CD14-positive monocyte (primary cell): ENCODE measurements around the gene EEPD1. TPM values are rescaled to one million over a fixed set of nuclear protein-coding genes. Genes with fewer than 3 reads are reported as not detected.

Source experiments
- DNase-seq, 3 donors: peaks; one replicate each; pipeline ENCODE4 v3.0.0-alpha.2; 2011 to 2022
- H2AFZ ChIP-seq: 2 replicates; pipeline ENCODE4 v1.6.0; 2012; ENCODE audit warnings: mild to moderate bottlenecking, low read depth, low read length, inconsistent platforms; ENCODE audit not compliant: insufficient read depth, poor library complexity, severe bottlenecking
- H3K27ac ChIP-seq, 2 donors: 1 replicate in 1 of 2; 2 replicates in 1 of 2; pipeline ENCODE4 v1.5.1; 2012 to 2013; ENCODE audit warnings: low read length in 2 of 2, control low read depth in 1 of 2, inconsistent platforms in 1 of 2, low read depth in 1 of 2, mild to moderate bottlenecking in 1 of 2
- H3K27me3 ChIP-seq, 2 donors: one replicate each; pipeline versions ENCODE4 v1.6.0 to v1.6.1; 2011 to 2013; ENCODE audit warnings: low read length in 2 of 2; ENCODE audit not compliant: control insufficient read depth in 2 of 2, insufficient read depth in 2 of 2
- H3K36me3 ChIP-seq, 2 donors: replicated peaks in 1 of 2; 1 replicate in 1 of 2; 2 replicates in 1 of 2; pipeline versions ENCODE4 v1.5.1 to v1.6.1; 2012 to 2013; ENCODE audit warnings: low read length in 2 of 2, control low read depth in 1 of 2, inconsistent platforms in 1 of 2, mild to moderate bottlenecking in 1 of 2; ENCODE audit not compliant: insufficient read depth in 2 of 2, control insufficient read depth in 1 of 2
- H3K4me1 ChIP-seq, 2 donors: 1 replicate in 1 of 2; 2 replicates in 1 of 2; pipeline versions ENCODE4 v1.5.1 to v1.6.1; 2012 to 2013; ENCODE audit warnings: low read length in 2 of 2, control low read depth in 1 of 2, inconsistent platforms in 1 of 2, mild to moderate bottlenecking in 1 of 2, moderate library complexity in 1 of 2; ENCODE audit not compliant: insufficient read depth in 2 of 2, control insufficient read depth in 1 of 2
- H3K4me2 ChIP-seq: replicated peaks from 2 replicates; pipeline ENCODE3; 2012; ENCODE audit warnings: low read length, moderate library complexity, mild to moderate bottlenecking; ENCODE audit not compliant: poor library complexity, severe bottlenecking; ENCODE audit errors: extremely low read depth
- H3K4me3 ChIP-seq, 3 experiments: fragments of 200-600 bp in 1 of 3; sonication (generic) in 1 of 3; replicated peaks in 1 of 3; 1 replicate in 2 of 3; 2 replicates in 1 of 3; pipeline ENCODE4 v1.5.1; 2011 to 2013; ENCODE audit warnings: low read length in 3 of 3, mild to moderate bottlenecking in 3 of 3, control low read depth in 2 of 3, low read depth in 2 of 3, inconsistent platforms in 1 of 3, moderate library complexity in 1 of 3
- H3K79me2 ChIP-seq: 2 replicates; pipeline ENCODE4 v1.6.0; 2012; ENCODE audit warnings: mild to moderate bottlenecking, control low read depth, inconsistent platforms, low read length, moderate library complexity; ENCODE audit not compliant: insufficient read depth
- H3K9ac ChIP-seq: 2 replicates; pipeline ENCODE4 v1.6.0; 2017; ENCODE audit warnings: low read length, mild to moderate bottlenecking; ENCODE audit not compliant: insufficient read depth, poor library complexity, severe bottlenecking
- H3K9me3 ChIP-seq, 2 donors: replicated peaks in 1 of 2; 1 replicate in 1 of 2; 2 replicates in 1 of 2; pipeline versions ENCODE4 v1.5.1 to v1.6.1; 2012 to 2013; ENCODE audit warnings: low read length in 2 of 2, control low read depth in 1 of 2; ENCODE audit not compliant: control insufficient read depth in 1 of 2, insufficient read depth in 1 of 2
- H4K20me1 ChIP-seq: 2 replicates; pipeline ENCODE4 v1.6.0; 2012; ENCODE audit warnings: mild to moderate bottlenecking, low read length, control low read depth, moderate library complexity; ENCODE audit not compliant: insufficient read depth
- H3K27ac Mint-ChIP-seq, 7 donors: one replicate each; pipeline ENCODE4 v1.8.0; 2020; ENCODE audit warnings: mild to moderate bottlenecking in 7 of 7, mixed read lengths in 7 of 7, moderate library complexity in 6 of 7, inconsistent platforms in 2 of 7
- H3K27me3 Mint-ChIP-seq, 3 donors: one replicate each; pipeline ENCODE4 v1.8.0; 2021 to 2022; ENCODE audit warnings: low read depth in 3 of 3, mild to moderate bottlenecking in 3 of 3, mixed read lengths in 3 of 3, moderate library complexity in 3 of 3, inconsistent platforms in 1 of 3
- H3K36me3 Mint-ChIP-seq, 2 donors: one replicate each; pipeline ENCODE4 v1.8.0; 2020; ENCODE audit warnings: mixed read lengths in 2 of 2, inconsistent platforms in 1 of 2, mild to moderate bottlenecking in 1 of 2
- H3K4me1 Mint-ChIP-seq: one replicate; pipeline ENCODE4 v1.8.0; 2020; ENCODE audit warnings: mild to moderate bottlenecking, mixed read lengths
- H3K4me3 Mint-ChIP-seq, 2 donors: one replicate each; pipeline ENCODE4 v1.8.0; 2020; ENCODE audit warnings: mild to moderate bottlenecking in 2 of 2, mixed read lengths in 2 of 2, moderate library complexity in 1 of 2
- H3K9me3 Mint-ChIP-seq, 7 donors: one replicate each; pipeline ENCODE4 v1.8.0; 2020 to 2022; ENCODE audit warnings: mixed read lengths in 7 of 7, mild to moderate bottlenecking in 6 of 7, moderate library complexity in 6 of 7, inconsistent platforms in 2 of 7
- CTCF ChIP-seq: fragments of 200-600 bp; IDR thresholded peaks from one replicate; pipeline ENCODE4 v1.8.0; 2022; ENCODE audit warnings: antibody characterized with exemption, mild to moderate bottlenecking
- WGBS: methylation state at CpG from one replicate; pipeline ENCODE4 v1.1.5; 2013; ENCODE audit warnings: missing lambda C conversion rate; ENCODE audit not compliant: insufficient coverage; 5-methylcytosine and 5-hydroxymethylcytosine counted together
- intact Hi-C, 2 donors: fragments of 100-400 bp; cut with micrococcal nuclease; formaldehyde crosslinking; loops; one replicate each; pipeline versions ENCODE4 v1.15.0 to v1.15.1; 2023
- polyA plus RNA-seq, 3 donors: library from polyadenylated mRNA; depleted of rRNA in 1 of 3; unstranded in 2 of 3; stranded (reverse) in 1 of 3; fragments of 300-500 nt in 2 of 3; fragments of >200 nt in 1 of 3; fragmentation: Illumina TruSeq in 2 of 3; gene quantifications; 1 replicate in 2 of 3; 2 replicates in 1 of 3; pipeline ENCODE4 v1.2.3, GENCODE V29; 2012 to 2021

EEPD1 gene
- polyA plus RNA-seq, 3 donors = 8.6 to 14.4 (median 12.6) TPM

DNA sequence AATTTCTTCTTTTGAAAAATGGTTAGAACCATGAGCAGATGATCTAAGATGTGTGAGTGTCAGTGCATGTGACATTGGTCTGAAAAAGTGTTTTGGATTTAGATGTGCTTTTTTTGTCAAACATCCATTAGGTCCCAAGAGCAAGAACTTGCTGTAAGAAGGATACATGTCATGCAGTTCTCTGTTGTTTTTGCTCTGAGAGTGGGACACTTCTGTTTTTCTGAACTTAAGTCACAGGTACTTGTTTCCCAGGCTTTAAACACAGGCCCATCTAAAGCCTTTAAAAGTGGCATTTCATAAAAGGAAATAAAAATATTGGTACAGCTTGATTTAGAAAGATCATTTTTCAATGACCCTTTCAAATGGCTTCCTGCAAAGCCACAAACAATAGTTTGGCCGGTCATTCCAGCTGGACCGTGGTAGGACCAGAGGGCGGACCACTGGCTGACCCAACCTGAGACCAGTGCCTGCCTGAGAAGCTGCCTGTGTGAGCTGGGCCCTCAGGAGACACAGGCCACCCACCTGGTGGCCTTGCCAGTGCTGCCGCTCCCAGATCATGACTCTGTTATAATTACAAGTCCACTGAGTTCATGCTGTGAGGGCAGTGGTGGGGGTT lies 92.7 kb downstream of the EEPD1 start:
- Histone ChIP-seq H3K79me2 (no peaks in the 10 kb centered on the region), H3K4me1 (no peaks in the 10 kb centered on the region), H3K36me3 (no peaks in the 10 kb centered on the region), H3K9me3 (no peaks in the 10 kb centered on the region), H2AFZ (no peak overlapping the region), H3K4me3 (no peak overlapping the region), H4K20me1 (no peaks in the 10 kb centered on the region), H3K9ac (no peak overlapping the region), H3K27ac (no peak overlapping the region), H3K27me3 (no peaks in the 10 kb centered on the region), H3K4me2 (no peak overlapping the region)
- H3K4me1 Mint-ChIP-seq = no peaks in the 10 kb centered on the region
- intact Hi-C loops = no loop called here
- H3K4me3 Mint-ChIP-seq = no peak overlapping the region
- WGBS = 97% methylated on average over 3 of the region's 4 CpGs
- peaks cover 12% of the 10 kb centered on the region in 2 donors for H3K36me3 Mint-ChIP-seq
- peak overlapping the region in 1 of 7 donors; percentile 4 for H3K27ac Mint-ChIP-seq
- no peak for TF ChIP-seq CTCF
- DNase-seq = no peak
- no peaks in the 10 kb centered on the region for H3K27me3 Mint-ChIP-seq
- peaks cover 0 to 3% (median 0%) of the 10 kb centered on the region in 7 donors for H3K9me3 Mint-ChIP-seq

DNA sequence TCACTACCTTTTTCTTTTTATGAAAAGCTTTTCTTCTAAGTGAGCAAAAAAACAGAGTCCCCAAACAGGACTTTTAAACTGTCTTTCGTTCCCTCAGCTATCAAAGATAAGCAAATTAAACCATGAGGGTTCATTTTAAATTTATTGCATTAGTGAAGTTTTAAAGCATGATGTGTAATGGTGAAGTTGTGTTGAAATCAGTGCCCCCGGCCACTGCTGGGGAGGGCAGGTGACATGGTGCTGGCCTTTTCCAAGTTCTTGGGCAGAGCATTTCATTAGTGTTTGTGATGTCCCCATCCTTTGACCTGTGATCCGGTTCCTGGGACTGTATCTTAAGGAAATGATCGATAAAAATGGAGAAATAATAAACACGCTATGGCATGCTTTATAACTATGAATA lies 96.0 kb downstream of the EEPD1 start:
- Mint-ChIP-seq H3K27me3 (no peaks in the 10 kb centered on the region), H3K4me1 (peaks cover 2% of the 10 kb centered on the region), H3K27ac (no peak overlapping the region), H3K4me3 (no peak overlapping the region), H3K36me3 (peaks cover 7 to 10% of the 10 kb centered on the region in 2 donors), H3K9me3 (peaks cover under 1 to 5% (median 2%) of the 10 kb centered on the region in 7 donors)
- Histone ChIP-seq H3K36me3 (no peaks in the 10 kb centered on the region), H3K27ac (no peak overlapping the region), H3K4me2 (no peak overlapping the region), H3K79me2 (no peaks in the 10 kb centered on the region), H4K20me1 (no peaks in the 10 kb centered on the region), H2AFZ (no peak overlapping the region), H3K4me1 (no peaks in the 10 kb centered on the region), H3K4me3 (no peak overlapping the region), H3K9me3 (no peaks in the 10 kb centered on the region), H3K27me3 (no peaks in the 10 kb centered on the region), H3K9ac (no peak overlapping the region)
- DNase-seq = no peak
- no peak for TF ChIP-seq CTCF
- intact Hi-C loops = no loop called here
- 57% methylated on average over 1 of the region's 5 CpGs for WGBS
